Liver (tissue), 9 donors: Measurements from ENCODE around the gene GLIS1. TPM values are rescaled to one million over a fixed set of nuclear protein-coding genes. Genes with fewer than 3 reads are reported as not detected.

Experiments
- DNase-seq: peaks from one replicate; pipeline ENCODE4 v3.0.0-alpha.2; 2017; ENCODE audit warnings: low spot score
- H3K27ac ChIP-seq, 2 donors: one replicate each; pipeline ENCODE4 v1.7.0; 2013; ENCODE audit warnings: inconsistent platforms in 2 of 2, low read length in 2 of 2, control low read depth in 1 of 2, low read depth in 1 of 2, mild to moderate bottlenecking in 1 of 2
- H3K27me3 ChIP-seq, 4 donors: one replicate each; pipeline versions ENCODE4 v1.6.1 to v1.7.0; 2013; ENCODE audit warnings: low read length in 3 of 4, inconsistent platforms in 1 of 4, mild to moderate bottlenecking in 1 of 4, moderate library complexity in 1 of 4; ENCODE audit not compliant: control insufficient read depth in 4 of 4, insufficient read depth in 4 of 4
- H3K36me3 ChIP-seq, 4 donors: one replicate each; pipeline versions ENCODE4 v1.6.1 to v1.7.0; 2013; ENCODE audit warnings: low read length in 3 of 4, mild to moderate bottlenecking in 3 of 4, low read depth in 1 of 4, moderate library complexity in 1 of 4; ENCODE audit not compliant: control insufficient read depth in 4 of 4, insufficient read depth in 3 of 4
- H3K4me1 ChIP-seq, 4 donors: one replicate each; pipeline versions ENCODE4 v1.6.1 to v1.7.0; 2013; ENCODE audit warnings: low read length in 3 of 4, mild to moderate bottlenecking in 3 of 4, moderate library complexity in 1 of 4; ENCODE audit not compliant: control insufficient read depth in 4 of 4, insufficient read depth in 4 of 4
- H3K4me3 ChIP-seq, 3 donors: one replicate each; pipeline versions ENCODE4 v1.6.1 to v1.7.0; 2013; ENCODE audit warnings: low read length in 3 of 3, control low read depth in 1 of 3, low read depth in 1 of 3, mild to moderate bottlenecking in 1 of 3
- H3K9ac ChIP-seq, 2 donors: one replicate each; pipeline ENCODE4 v1.7.0; 2013; ENCODE audit warnings: low read length in 2 of 2, mild to moderate bottlenecking in 2 of 2, moderate library complexity in 2 of 2, control low read depth in 1 of 2, low read depth in 1 of 2
- H3K9me3 ChIP-seq, 4 donors: one replicate each; pipeline versions ENCODE4 v1.6.1 to v1.7.0; 2013; ENCODE audit warnings: low read length in 3 of 4; ENCODE audit not compliant: control insufficient read depth in 4 of 4
- EGR1 ChIP-seq, 2 donors: IDR thresholded peaks; 2 replicates each; pipeline ENCODE4 v1.6.1; 2016 to 2018; ENCODE audit warnings: antibody characterized with exemption in 2 of 2, low read depth in 2 of 2
- FOXA1 ChIP-seq: IDR thresholded peaks from 2 replicates; pipeline ENCODE4 v1.6.1; 2016; ENCODE audit warnings: antibody characterized with exemption
- FOXA2 ChIP-seq: IDR thresholded peaks from 2 replicates; pipeline ENCODE4 v1.6.1; 2016; ENCODE audit warnings: antibody characterized with exemption
- HNF4A ChIP-seq, 2 donors: conservative IDR thresholded peaks; 2 replicates each; pipeline ENCODE4 v1.6.1; 2016; ENCODE audit warnings: antibody characterized with exemption in 2 of 2, mild to moderate bottlenecking in 2 of 2
- HNF4G ChIP-seq: IDR thresholded peaks from 2 replicates; pipeline ENCODE4 v1.6.1; 2016; ENCODE audit warnings: antibody characterized with exemption
- JUND ChIP-seq, 2 donors: IDR thresholded peaks; 2 replicates each; pipeline ENCODE4 v1.6.1; 2016; ENCODE audit warnings: antibody characterized with exemption in 2 of 2
- NR2F2 ChIP-seq: IDR thresholded peaks from 2 replicates; pipeline ENCODE4 v1.6.1; 2016; ENCODE audit warnings: antibody characterized with exemption
- RAD21 ChIP-seq, 2 donors: IDR thresholded peaks; 2 replicates each; pipeline ENCODE4 v1.6.1; 2016; ENCODE audit warnings: antibody characterized with exemption in 2 of 2, mild to moderate bottlenecking in 2 of 2
- RXRA ChIP-seq, 2 donors: IDR thresholded peaks; 2 replicates each; pipeline ENCODE4 v1.6.1; 2017 to 2018; ENCODE audit warnings: antibody characterized with exemption in 2 of 2, mild to moderate bottlenecking in 1 of 2
- SP1 ChIP-seq: IDR thresholded peaks from 2 replicates; pipeline ENCODE4 v1.6.1; 2018; ENCODE audit warnings: antibody characterized with exemption, mild to moderate bottlenecking
- TAF1 ChIP-seq: conservative IDR thresholded peaks from 2 replicates; pipeline ENCODE4 v1.6.1; 2016; ENCODE audit warnings: antibody characterized with exemption, mild to moderate bottlenecking
- YY1 ChIP-seq: IDR thresholded peaks from 2 replicates; pipeline ENCODE4 v1.6.1; 2016; ENCODE audit warnings: antibody characterized with exemption, mild to moderate bottlenecking
- WGBS: extraction: QIAGEN DNeasy Blood & Tissue Kit; methylation state at CpG from one replicate; pipeline ENCODE4 v1.1.7; 2013; 5-methylcytosine and 5-hydroxymethylcytosine counted together
- polyA plus RNA-seq, 2 donors: library from polyadenylated mRNA; stranded (reverse) in 1 of 2; unstranded in 1 of 2; fragments of 200-250 nt in 1 of 2; fragments of >200 nt in 1 of 2; fragmentation: Nextera tagmentation in 1 of 2; extraction: Ambion mirVana in 1 of 2; gene quantifications; one replicate each; pipeline versions ENCODE4 v1.2.1 to v1.2.3, GENCODE V29; 2013 to 2015
- total RNA-seq, 2 donors: library from RNA; depleted of rRNA; stranded (reverse); fragments of >200 nt; gene quantifications; one replicate each; pipeline ENCODE4 v1.2.3, GENCODE V29; 2014
- TF ChIP-seq, protein P1 (sequence below): IDR thresholded peaks from 2 replicates; pipeline ENCODE4 v1.6.1; 2016; ENCODE audit warnings: antibody characterized with exemption, mild to moderate bottlenecking
- TF ChIP-seq, protein P2 (sequence below): IDR thresholded peaks from 2 replicates; pipeline ENCODE4 v1.6.1; 2016; ENCODE audit warnings: antibody characterized with exemption
- TF ChIP-seq, protein P3 (sequence below): fragments of 150-350 bp; IDR thresholded peaks from 2 replicates; pipeline ENCODE4 v1.5.1; 2017; ENCODE audit warnings: improper control_type of control experiment, low read depth, low read length; ENCODE audit not compliant: missing input control
- TF ChIP-seq, protein P4 (sequence below): IDR thresholded peaks from 2 replicates; pipeline ENCODE4 v1.6.1; 2016; ENCODE audit warnings: antibody characterized with exemption
- TF ChIP-seq, protein P5 (sequence below): IDR thresholded peaks from 2 replicates; pipeline ENCODE4 v1.6.1; 2016; ENCODE audit warnings: antibody characterized with exemption
- donor health status: healthy.
- donor health status: healthy.
- donor health status: healthy.
- donor health status: healthy.
- donor health status: healthy.

Gene GLIS1
- total and polyA plus RNA-seq, 4 donors: under 0.01 to 0.05 TPM; not detected in 2

DNA sequence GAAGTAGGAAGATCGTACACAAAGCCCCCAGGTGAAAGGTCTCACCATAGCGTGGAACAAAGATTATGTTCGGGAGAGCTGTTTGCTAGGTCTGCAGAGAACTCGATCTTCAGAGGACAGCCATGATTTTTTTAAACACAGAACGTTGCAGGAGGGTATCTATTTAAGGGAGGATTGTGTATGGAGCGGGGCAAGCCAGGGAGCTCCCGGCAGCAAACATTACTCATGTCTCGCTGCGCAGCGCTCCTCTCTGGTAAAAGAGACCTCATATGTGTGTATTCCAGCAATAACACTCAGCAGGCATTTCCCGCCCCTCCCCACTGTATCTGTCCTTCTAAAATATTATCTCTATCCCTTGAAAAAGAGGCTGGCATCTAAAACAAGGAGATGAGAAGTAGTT is 2.7 kb downstream of the GLIS1 start:
- 71% methylated on average over 11 of the region's 11 CpGs for WGBS
- no peak overlapping the region for H3K9ac ChIP-seq

More for the DNA sequence above, 2.7 kb downstream of the GLIS1 start:
- peaks cover 4 to 19% (median 8%) of the 10 kb centered on the region in 4 donors for H3K27me3 ChIP-seq
- DNase-seq: no peak
- H3K9me3 ChIP-seq: peaks cover 0 to 2% (median 0%) of the 10 kb centered on the region in 4 donors
- H3K4me3 ChIP-seq: no peak overlapping the region
- no peaks in the 10 kb centered on the region for H3K36me3 ChIP-seq
- no peak overlapping the region for H3K27ac ChIP-seq
- TF ChIP-seq JUND (IDR thresholded peaks at IDR 0.05): no peak
- TF ChIP-seq TAF1: no peak
- TF ChIP-seq NR2F2: no peak
- TF ChIP-seq HNF4A (conservative IDR thresholded peaks at IDR 0.05): no peak
- TF ChIP-seq, protein P1, sequence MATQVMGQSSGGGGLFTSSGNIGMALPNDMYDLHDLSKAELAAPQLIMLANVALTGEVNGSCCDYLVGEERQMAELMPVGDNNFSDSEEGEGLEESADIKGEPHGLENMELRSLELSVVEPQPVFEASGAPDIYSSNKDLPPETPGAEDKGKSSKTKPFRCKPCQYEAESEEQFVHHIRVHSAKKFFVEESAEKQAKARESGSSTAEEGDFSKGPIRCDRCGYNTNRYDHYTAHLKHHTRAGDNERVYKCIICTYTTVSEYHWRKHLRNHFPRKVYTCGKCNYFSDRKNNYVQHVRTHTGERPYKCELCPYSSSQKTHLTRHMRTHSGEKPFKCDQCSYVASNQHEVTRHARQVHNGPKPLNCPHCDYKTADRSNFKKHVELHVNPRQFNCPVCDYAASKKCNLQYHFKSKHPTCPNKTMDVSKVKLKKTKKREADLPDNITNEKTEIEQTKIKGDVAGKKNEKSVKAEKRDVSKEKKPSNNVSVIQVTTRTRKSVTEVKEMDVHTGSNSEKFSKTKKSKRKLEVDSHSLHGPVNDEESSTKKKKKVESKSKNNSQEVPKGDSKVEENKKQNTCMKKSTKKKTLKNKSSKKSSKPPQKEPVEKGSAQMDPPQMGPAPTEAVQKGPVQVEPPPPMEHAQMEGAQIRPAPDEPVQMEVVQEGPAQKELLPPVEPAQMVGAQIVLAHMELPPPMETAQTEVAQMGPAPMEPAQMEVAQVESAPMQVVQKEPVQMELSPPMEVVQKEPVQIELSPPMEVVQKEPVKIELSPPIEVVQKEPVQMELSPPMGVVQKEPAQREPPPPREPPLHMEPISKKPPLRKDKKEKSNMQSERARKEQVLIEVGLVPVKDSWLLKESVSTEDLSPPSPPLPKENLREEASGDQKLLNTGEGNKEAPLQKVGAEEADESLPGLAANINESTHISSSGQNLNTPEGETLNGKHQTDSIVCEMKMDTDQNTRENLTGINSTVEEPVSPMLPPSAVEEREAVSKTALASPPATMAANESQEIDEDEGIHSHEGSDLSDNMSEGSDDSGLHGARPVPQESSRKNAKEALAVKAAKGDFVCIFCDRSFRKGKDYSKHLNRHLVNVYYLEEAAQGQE: no peak
- TF ChIP-seq, protein P2, sequence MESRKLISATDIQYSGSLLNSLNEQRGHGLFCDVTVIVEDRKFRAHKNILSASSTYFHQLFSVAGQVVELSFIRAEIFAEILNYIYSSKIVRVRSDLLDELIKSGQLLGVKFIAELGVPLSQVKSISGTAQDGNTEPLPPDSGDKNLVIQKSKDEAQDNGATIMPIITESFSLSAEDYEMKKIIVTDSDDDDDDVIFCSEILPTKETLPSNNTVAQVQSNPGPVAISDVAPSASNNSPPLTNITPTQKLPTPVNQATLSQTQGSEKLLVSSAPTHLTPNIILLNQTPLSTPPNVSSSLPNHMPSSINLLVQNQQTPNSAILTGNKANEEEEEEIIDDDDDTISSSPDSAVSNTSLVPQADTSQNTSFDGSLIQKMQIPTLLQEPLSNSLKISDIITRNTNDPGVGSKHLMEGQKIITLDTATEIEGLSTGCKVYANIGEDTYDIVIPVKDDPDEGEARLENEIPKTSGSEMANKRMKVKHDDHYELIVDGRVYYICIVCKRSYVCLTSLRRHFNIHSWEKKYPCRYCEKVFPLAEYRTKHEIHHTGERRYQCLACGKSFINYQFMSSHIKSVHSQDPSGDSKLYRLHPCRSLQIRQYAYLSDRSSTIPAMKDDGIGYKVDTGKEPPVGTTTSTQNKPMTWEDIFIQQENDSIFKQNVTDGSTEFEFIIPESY: no peak
- TF ChIP-seq RAD21 (IDR thresholded peaks at IDR 0.05): no peak
- TF ChIP-seq FOXA1: no peak
- no peak for TF ChIP-seq YY1
- TF ChIP-seq, protein P3, sequence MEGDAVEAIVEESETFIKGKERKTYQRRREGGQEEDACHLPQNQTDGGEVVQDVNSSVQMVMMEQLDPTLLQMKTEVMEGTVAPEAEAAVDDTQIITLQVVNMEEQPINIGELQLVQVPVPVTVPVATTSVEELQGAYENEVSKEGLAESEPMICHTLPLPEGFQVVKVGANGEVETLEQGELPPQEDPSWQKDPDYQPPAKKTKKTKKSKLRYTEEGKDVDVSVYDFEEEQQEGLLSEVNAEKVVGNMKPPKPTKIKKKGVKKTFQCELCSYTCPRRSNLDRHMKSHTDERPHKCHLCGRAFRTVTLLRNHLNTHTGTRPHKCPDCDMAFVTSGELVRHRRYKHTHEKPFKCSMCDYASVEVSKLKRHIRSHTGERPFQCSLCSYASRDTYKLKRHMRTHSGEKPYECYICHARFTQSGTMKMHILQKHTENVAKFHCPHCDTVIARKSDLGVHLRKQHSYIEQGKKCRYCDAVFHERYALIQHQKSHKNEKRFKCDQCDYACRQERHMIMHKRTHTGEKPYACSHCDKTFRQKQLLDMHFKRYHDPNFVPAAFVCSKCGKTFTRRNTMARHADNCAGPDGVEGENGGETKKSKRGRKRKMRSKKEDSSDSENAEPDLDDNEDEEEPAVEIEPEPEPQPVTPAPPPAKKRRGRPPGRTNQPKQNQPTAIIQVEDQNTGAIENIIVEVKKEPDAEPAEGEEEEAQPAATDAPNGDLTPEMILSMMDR: no peak
- TF ChIP-seq, protein P4, sequence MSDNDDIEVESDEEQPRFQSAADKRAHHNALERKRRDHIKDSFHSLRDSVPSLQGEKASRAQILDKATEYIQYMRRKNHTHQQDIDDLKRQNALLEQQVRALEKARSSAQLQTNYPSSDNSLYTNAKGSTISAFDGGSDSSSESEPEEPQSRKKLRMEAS: no peak
- no peak for TF ChIP-seq EGR1 (IDR thresholded peaks at IDR 0.05; ENCODE audit: low read depth in 2 of 2)
- TF ChIP-seq FOXA2: no peak
- no peak for TF ChIP-seq SP1
- TF ChIP-seq RXRA (IDR thresholded peaks at IDR 0.05): no peak
- TF ChIP-seq HNF4G: no peak
- TF ChIP-seq, protein P5, sequence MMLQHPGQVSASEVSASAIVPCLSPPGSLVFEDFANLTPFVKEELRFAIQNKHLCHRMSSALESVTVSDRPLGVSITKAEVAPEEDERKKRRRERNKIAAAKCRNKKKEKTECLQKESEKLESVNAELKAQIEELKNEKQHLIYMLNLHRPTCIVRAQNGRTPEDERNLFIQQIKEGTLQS: no peak
- H3K4me1 ChIP-seq: peaks cover 13 to 22% (median 16%) of the 10 kb centered on the region in 4 donors
